ENCODE data around the gene CRNKL1.

GRCh38 chr20:20075032-20075431 lies 22.8 kb upstream of the CRNKL1 start:
- no peak for TF ChIP-seq CTCF (conservative IDR thresholded peaks at IDR 0.05 in 1 of 2, IDR thresholded peaks at IDR 0.05 in 1 of 2; ENCODE audit: low read depth in 1 of 2, low read length in 2 of 2)
- no peak for TF ChIP-seq EZH2 (IDR thresholded peaks at IDR 0.05; ENCODE audit: low read length, missing control alignments)
